ENCODE measurements around the gene EPB41L1.

The EPB41L1 gene

GRCh38 chr20:36281785-36282380 lies 127.3 kb downstream of the EPB41L1 start:
- DNase-seq (ENCODE audit: low read depth in 2 of 2): no peak

Measured in stimulated activated CD4-positive, alpha-beta T cell treated with anti-CD3 and anti-CD28 coated beads, Interleukin-1b, Interleukin-23, amount 100 ng/mL, for 1 hour (primary cell).